Erythroblast (primary cell): ENCODE measurements around the gene CD320.

Experiments
- GATA1 ChIP-seq: IDR thresholded peaks from 2 replicates; pipeline ENCODE4 v1.6.1; 2011; ENCODE audit warnings: low read depth, mild to moderate bottlenecking, control low read depth, low read length, moderate library complexity
- POLR2A ChIP-seq: IDR thresholded peaks from 2 replicates; pipeline ENCODE4 v1.6.1; 2011; ENCODE audit warnings: mild to moderate bottlenecking, low read length

- TF ChIP-seq POLR2A (no peak), GATA1 (no peak)
These were observed 34.7 kb upstream of the CD320 start, which contains the start of gene KANK3 for GRCh38 chr19:8342684-8343482.
